Measurements from ENCODE around the gene SLC9A1.
"Not testable (repeated sequence)": the region's sequence is repeated elsewhere in the genome, so short reads cannot be mapped to it uniquely, and the experiment has no call there.

Gene SLC9A1

DNA sequence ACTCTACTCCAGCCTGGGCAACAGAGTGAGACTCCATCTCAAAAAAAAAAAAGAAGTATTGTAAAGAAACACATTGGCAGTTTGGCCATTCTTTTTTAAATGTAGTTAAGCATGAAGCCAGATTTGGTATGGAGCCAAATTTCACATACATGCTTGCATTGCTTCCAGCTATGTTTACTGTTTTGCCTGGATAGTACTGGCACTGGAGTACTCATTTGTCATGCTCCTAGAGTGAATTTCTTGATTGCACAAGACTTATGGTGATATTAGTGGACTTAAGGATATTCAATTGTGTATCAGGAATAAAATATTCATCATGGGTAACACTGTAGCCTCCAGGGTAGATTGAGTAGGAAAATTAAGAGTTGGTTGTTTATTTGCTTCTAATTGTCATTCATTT is 24.5 kb upstream of the SLC9A1 start:
- TF ChIP-seq, protein P1, sequence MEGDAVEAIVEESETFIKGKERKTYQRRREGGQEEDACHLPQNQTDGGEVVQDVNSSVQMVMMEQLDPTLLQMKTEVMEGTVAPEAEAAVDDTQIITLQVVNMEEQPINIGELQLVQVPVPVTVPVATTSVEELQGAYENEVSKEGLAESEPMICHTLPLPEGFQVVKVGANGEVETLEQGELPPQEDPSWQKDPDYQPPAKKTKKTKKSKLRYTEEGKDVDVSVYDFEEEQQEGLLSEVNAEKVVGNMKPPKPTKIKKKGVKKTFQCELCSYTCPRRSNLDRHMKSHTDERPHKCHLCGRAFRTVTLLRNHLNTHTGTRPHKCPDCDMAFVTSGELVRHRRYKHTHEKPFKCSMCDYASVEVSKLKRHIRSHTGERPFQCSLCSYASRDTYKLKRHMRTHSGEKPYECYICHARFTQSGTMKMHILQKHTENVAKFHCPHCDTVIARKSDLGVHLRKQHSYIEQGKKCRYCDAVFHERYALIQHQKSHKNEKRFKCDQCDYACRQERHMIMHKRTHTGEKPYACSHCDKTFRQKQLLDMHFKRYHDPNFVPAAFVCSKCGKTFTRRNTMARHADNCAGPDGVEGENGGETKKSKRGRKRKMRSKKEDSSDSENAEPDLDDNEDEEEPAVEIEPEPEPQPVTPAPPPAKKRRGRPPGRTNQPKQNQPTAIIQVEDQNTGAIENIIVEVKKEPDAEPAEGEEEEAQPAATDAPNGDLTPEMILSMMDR (conservative IDR thresholded peaks at IDR 0.05; ENCODE audit: low read length) = no peak
- no peak overlapping the region for H3K4me3 ChIP-seq (ENCODE audit: low read length)
- DNase-seq (ENCODE audit: low read depth) = peak; percentile 26

DNA sequence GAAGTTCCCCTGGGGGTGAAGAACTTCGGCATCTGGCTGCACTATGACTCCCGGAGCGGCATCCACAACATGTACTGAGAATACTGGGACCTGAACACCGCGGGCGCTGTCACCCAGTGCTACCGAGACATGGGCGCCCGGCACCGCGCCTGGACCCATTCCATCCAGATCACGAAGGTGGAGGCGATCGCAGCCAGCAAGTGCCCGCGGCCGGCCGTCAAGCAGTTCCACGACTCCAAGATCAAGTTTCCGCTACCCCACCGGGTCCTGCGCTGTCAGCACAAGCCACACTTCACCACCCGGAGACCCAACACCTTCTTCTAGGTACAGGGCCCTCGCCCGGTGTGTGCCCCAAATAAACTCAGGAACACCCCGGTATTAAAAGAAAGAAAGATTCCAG is 22.0 kb upstream of the SLC9A1 start:
- DNase-seq (ENCODE audit: low read depth) = no peak
- TF ChIP-seq, protein P1 (conservative IDR thresholded peaks at IDR 0.05; ENCODE audit: low read length) = no peak
- H3K4me3 ChIP-seq (ENCODE audit: low read length) = no peak overlapping the region

DNA sequence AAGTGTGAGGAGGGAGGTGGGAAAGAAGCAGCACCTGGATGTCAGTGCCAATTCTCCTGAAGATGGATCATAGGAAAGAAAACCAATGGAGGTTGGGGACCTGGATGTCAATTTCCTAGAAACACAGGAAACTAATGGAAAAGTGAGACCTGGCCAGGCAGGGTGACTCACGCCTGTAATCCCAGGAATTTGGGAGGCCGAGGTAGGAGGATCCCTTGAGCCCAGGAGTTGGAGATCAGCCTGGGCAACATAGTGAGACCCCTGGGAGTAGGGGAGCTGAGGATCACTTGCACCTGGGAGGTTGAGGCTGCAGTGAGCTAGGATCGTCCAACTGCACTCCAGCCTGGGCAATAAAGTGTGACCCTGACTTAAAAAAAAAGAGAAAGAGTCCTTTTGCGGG is 21.4 kb upstream of the SLC9A1 start:
- TF ChIP-seq, protein P1 (conservative IDR thresholded peaks at IDR 0.05; ENCODE audit: low read length) = no peak

DNA sequence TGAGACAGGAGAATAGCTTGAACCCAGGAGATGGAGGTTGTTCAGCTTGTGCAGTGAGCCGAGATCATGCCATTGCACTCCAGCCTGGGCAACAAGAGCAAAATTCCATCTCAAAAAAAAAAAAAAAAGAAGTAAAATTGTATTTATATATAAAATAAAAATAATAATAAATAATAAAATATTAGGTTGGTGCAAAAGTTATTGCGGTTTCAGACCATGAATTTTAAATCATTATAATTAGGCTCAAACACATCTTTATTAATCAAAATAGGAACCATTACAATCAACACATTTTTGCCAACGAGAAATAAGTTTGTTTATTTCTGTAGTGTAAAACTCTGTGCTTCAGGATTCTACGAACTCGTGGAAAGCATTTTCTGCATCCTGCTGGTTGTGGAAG is 18.1 kb upstream of the SLC9A1 start:
- not testable (repeated sequence) for DNase-seq (ENCODE audit: low read depth); H3K4me3 ChIP-seq (ENCODE audit: low read length)

More for the DNA sequence above, 21.4 kb upstream of the SLC9A1 start:
- no peak for DNase-seq (ENCODE audit: low read depth)
- no peak overlapping the region for H3K4me3 ChIP-seq (ENCODE audit: low read length)

DNA sequence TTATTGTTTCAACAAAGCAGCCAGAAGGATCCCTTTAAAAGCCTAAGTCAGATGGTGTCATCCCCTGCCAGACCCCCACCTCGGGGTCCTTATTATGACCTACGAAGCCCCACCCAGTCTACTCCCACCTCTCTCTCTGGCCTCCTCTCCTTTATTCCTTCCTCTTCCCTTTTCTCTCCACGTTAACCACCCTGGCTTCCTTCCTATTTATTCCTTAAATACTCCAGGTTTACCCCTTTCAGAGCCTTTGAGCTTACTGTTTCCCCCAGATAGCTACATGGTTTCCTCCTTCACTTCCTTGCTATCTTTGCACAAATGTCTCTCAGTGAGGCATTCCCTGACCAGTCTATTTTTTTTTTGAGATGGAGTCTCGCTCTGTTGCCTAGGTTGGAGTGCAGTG is 12.0 kb upstream of the SLC9A1 start:
- no peak for DNase-seq (ENCODE audit: low read depth)
- TF ChIP-seq, protein P1 (conservative IDR thresholded peaks at IDR 0.05; ENCODE audit: low read length) = no peak

DNA sequence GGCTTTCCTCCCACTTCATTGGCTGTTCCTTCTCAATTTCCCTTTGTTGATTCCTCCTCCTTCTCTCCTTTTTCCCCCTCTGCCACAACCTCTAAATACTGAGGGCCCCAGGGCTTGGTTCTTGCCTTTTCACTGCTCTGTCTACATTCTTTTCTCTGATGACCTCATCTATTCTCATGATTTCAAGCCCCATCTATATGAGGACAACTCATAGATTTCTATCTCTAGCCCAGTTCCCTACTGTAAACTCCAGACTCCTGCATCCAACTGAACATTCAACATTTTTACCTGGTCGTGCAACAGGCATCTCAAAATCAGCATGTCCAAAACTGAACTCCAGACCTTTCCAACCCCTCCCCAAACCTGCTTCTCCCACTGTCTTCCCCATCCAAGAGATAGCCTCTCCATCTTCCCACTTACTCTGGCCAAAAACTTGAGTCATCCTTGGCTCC is 11.5 kb upstream of the SLC9A1 start:
- DNase-seq (ENCODE audit: low read depth) = no peak

More for the DNA sequence above, 12.0 kb upstream of the SLC9A1 start:
- H3K4me3 ChIP-seq (ENCODE audit: low read length) = no peak overlapping the region

DNA sequence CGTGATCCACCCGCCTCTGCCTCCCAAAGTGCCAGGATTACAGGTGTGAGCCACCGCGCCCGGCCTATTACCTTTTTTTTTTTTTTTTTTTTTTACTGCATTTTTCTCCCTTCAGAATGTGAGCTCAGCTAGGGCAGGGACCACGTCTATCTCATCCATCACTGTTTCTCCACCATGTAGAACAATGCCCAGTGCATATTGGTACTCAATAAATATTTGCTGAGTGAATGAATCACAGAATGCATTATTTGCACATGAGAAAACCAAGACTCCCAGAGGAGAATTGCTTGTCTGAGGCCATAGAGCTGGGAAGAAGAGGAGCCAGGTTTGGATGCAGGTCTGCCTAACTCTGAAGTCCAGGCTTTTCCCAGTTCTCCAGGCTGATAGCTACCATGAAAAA is 8.2 kb upstream of the SLC9A1 start:
- DNase-seq (ENCODE audit: low read depth) = no peak
- H3K4me3 ChIP-seq (ENCODE audit: low read length) = no peak overlapping the region
- TF ChIP-seq, protein P1 (conservative IDR thresholded peaks at IDR 0.05; ENCODE audit: low read length) = no peak

More for the DNA sequence above, 11.5 kb upstream of the SLC9A1 start:
- H3K4me3 ChIP-seq (ENCODE audit: low read length) = no peak overlapping the region
- TF ChIP-seq, protein P1 (conservative IDR thresholded peaks at IDR 0.05; ENCODE audit: low read length) = no peak

DNA sequence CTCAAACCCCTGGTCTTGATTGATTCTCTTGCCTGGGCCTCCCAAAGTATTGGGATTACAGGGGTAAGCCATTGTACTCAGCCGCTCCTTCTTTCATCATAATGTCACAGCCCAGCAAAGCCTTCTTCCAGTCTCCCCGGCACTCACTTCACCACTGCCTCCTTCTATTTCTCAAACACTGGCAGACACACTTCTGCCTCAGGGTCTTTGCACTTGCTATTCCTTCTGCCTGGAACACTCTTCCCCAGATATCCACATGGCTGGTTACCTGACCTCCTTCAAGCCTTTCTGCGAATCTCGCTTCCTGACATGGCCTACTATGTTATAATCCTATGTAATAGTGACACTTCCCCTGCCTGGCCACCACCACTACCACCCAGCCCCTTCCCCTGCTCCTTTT is 7.2 kb upstream of the SLC9A1 start:
- TF ChIP-seq, protein P1 (conservative IDR thresholded peaks at IDR 0.05; ENCODE audit: low read length) = no peak
- DNase-seq (ENCODE audit: low read depth) = no peak
- H3K4me3 ChIP-seq (ENCODE audit: low read length) = no peak overlapping the region

All from AG10803 (cell line).